ENCODE data around the gene GRAMD1C.

DNA sequence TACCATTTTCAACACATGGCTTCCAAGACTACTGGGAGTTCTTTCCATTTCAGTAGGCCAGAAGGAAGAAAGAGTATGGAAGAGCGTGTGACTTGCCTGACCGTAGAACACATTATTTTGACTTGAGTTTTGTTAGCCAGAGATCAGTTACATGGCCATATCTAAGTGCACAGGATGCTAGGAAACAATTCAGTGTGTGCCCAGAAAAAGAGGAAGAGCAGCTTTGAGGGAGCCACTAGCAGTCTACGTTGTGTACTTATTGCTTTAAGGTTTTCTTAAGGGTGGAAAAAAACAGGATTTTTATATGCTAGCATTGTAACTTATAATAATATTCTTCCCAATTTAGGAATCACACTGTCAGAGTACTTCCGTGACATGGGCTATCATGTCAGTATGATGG, 44.1 kb upstream of the GRAMD1C start:
- TF ChIP-seq, protein P1, sequence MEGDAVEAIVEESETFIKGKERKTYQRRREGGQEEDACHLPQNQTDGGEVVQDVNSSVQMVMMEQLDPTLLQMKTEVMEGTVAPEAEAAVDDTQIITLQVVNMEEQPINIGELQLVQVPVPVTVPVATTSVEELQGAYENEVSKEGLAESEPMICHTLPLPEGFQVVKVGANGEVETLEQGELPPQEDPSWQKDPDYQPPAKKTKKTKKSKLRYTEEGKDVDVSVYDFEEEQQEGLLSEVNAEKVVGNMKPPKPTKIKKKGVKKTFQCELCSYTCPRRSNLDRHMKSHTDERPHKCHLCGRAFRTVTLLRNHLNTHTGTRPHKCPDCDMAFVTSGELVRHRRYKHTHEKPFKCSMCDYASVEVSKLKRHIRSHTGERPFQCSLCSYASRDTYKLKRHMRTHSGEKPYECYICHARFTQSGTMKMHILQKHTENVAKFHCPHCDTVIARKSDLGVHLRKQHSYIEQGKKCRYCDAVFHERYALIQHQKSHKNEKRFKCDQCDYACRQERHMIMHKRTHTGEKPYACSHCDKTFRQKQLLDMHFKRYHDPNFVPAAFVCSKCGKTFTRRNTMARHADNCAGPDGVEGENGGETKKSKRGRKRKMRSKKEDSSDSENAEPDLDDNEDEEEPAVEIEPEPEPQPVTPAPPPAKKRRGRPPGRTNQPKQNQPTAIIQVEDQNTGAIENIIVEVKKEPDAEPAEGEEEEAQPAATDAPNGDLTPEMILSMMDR (IDR thresholded peaks at IDR 0.05): no peak
- no peak for TF ChIP-seq POLR2A (IDR thresholded peaks at IDR 0.05)
